GM15510 (cell line): ENCODE results near the gene GLYATL3.

ENCODE experiments used
- POLR2A ChIP-seq: IDR thresholded peaks from 3 replicates; pipeline ENCODE4 v1.6.1; 2011; ENCODE audit warnings: borderline replicate concordance; ENCODE audit not compliant: insufficient read length; ENCODE audit errors: extremely low read depth

Gene GLYATL3

GRCh38 chr6:49506569-49507111, 6.9 kb downstream of the GLYATL3 start:
- TF ChIP-seq POLR2A, result no peak

GRCh38 chr6:49509342-49509741, 9.6 kb downstream of the GLYATL3 start:
- no peak for TF ChIP-seq POLR2A

GRCh38 chr6:49513153-49513989, 13.6 kb downstream of the GLYATL3 start:
- no peak for TF ChIP-seq POLR2A

GRCh38 chr6:49514571-49515484, 15.1 kb downstream of the GLYATL3 start:
- TF ChIP-seq POLR2A, result no peak

- TF ChIP-seq POLR2A, result no peak
Measured at GRCh38 chr6:49515485-49516146, 15.9 kb downstream of the GLYATL3 start.

GRCh38 chr6:49516147-49516505, 16.4 kb downstream of the GLYATL3 start:
- TF ChIP-seq POLR2A, result no peak

- no peak for TF ChIP-seq POLR2A
Measured at GRCh38 chr6:49517919-49518318, 18.2 kb downstream of the GLYATL3 start.

GRCh38 chr6:49519660-49520059, 19.9 kb downstream of the GLYATL3 start:
- no peak for TF ChIP-seq POLR2A

GRCh38 chr6:49522710-49523593, 23.2 kb downstream of the GLYATL3 start:
- no peak for TF ChIP-seq POLR2A

GRCh38 chr6:49523901-49524300, 24.2 kb downstream of the GLYATL3 start:
- TF ChIP-seq POLR2A, result no peak

- TF ChIP-seq POLR2A, result no peak
Measured at GRCh38 chr6:49524541-49524940, 24.8 kb downstream of the GLYATL3 start.

- TF ChIP-seq POLR2A, result no peak
Measured at GRCh38 chr6:49526598-49526997, 26.9 kb downstream of the GLYATL3 start.

GRCh38 chr6:49527320-49527719, 27.6 kb downstream of the GLYATL3 start:
- TF ChIP-seq POLR2A, result no peak

- TF ChIP-seq POLR2A, result no peak
Measured at GRCh38 chr6:49528571-49528970, 28.8 kb downstream of the GLYATL3 start.
